Activated CD4-positive, CD25-positive, alpha-beta regulatory T cell treated with anti-CD3 and anti-CD28 coated beads, Interleukin-2, amount 50 U/mL, for 72 hours (primary cell): ENCODE data around the gene SNX8.
A peak's percentile ranks its signal among the peaks of the same experiment; 100 is the strongest.

Experiments used
- DNase-seq: peaks from one replicate; pipeline ENCODE4 v3.0.0; 2021

Gene SNX8

DNA sequence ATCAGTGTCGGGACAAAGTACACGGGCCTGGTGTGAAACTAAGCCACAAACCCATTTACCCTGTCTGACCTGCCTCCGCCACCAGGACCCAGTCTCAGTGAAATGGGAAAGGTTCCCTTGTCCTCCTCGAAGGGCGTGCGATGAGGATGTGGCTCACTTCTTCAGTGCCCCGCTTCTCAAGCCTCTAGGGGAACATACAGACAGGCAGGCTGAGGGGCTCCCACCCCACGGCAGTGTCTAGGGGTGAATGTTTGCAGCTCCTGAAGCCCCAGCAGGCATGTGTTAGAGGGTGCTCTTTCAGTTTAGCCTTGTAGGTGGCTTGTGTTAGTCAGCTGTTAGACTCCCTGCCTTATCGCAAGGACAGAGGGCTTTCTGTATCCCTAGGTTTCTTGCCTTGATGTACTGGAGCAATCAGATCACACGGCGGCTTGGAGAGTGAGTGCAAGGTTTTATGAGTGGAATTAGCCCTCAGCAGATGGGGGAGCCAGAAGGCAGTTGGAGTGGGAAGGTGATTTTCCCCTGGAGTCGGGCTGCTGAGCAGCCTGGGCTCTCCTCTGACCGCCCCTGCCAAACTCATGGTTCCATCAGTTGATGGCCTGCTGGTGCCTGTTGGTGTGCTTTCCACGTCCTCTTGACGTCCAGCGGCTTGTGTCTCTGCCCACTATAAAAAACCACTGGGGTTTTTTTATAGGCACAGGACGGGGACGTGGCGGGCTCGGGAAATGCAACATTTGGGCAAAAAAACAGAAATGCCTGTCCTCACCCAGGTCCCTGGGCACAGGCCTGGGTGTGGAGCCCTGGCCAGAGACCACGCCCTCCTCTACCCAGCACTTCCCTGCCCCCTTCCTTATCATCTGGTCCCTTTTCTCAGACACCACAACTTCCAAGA, 71.5 kb downstream of the SNX8 start:
- DNase-seq = peak; percentile 36

DNA sequence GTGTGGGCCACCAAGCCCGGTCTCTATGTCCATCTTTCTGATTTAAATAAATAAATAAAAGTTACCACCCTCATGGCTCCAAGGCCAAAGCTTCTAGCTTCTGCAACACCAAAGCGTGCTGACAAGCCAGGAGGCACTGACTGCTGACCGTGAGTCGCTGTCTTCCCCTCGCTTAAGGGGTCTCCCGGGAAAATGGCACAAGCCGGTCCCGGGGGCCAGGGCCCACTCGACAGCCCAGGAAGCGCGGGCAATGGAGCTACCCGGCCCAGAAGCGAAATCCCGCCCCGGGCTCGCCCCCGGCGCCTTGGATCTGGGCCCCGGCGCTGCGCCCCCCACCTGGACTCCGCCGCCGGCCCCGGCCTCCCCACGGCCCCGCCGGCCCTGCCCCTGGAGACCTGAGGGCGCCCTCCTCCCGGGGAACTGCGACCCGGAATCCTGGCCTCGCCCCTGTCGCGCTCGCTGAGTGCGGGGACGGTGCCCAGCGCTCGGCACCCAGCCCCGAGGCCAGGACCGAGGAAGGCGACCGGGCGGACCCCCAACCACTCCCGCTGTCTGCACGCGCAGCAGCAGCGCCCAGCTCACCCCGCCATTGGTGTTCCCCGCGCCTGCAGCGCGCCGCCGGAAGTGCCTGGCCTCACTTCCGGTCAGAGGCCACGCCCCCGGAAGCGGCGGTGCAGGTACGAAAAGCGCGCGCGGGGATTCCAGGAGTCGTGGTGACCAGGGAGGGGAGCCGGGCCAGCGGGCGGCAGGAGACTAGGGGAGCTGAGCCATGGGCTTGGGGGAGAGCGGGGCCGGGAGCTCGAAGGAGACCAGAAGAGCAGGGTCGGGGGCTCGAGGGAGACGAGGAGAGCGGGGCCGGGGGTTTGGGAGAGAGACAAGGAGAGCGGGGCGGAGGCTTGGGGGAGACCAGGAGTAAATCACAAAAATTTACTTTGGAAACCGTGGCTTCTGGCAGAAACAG, 72.4 kb downstream of the SNX8 start, which contains the start of the genes MRM2 and NUDT1:
MRM2 (minus strand) TSS at position 626 of the 961 bp plus-strand sequence; CDS start at position 590, 36 bp downstream.
NUDT1 (plus strand) TSS at position 647 of the 961 bp plus-strand sequence. CDS start 2,349 bp downstream, outside the sequence.
- DNase-seq = peak; percentile 88

DNA sequence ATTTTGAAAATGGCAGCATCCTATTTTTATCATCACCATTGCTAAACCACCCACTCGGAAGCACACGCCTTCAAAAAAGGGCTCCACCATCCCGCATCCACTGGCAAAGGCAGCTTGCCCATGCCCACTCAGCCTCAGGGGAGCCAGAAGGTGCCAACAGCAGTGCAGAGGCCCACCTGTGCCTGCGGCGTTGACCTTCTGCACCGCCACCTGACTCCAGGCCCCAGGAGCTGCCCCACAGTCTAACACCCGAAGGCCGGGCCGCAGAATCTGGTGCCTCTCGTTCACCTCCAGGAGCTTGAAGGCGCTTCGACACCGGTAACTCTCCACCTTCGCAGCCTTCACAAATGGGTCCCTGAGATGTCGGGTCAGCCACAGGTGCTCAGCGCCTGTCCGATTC, 75.0 kb downstream of the SNX8 start:
- no peak for DNase-seq

DNA sequence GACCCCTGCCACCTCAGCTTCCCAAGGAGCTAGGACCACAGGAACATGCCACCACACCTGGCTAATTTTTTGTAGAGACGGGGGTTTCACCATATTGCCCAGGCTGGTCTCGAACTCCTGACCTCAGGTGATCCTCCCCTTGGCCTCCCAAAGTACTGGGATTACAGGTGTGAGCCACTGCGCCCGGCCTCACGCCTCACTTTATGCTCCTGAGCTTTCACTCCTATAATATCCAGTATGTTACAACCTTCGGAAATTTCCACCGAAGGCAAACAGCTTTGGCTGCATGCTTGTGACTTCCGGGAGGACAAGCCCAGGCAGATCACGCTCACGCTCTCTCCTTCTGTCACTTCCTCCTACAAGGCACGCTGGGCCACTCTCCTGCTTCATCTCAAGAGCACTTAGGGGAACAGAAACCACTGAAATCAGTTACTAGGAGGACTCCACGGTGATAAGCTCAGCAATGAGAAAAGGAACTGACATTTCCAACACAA, 77.1 kb downstream of the SNX8 start:
- DNase-seq = no peak

DNA sequence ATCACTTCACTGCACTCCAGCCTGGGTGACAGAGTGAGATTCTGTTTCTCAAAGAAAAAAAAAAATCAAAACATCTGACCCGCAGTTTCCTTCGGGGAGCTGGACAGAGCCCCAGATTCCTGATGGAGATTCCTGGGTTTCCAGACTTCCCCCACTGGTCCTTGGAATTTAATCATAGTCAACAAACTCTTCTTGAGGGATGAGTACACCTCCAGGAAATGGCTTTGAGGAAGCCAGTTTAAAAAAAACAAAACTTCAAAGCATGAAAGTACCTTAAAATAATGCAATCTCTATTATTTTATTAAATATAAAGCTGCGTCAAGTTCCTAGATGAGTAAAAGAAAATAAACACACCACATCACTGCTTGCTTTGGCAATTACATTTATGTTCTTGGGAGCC, 80.3 kb downstream of the SNX8 start:
- DNase-seq = no peak

DNA sequence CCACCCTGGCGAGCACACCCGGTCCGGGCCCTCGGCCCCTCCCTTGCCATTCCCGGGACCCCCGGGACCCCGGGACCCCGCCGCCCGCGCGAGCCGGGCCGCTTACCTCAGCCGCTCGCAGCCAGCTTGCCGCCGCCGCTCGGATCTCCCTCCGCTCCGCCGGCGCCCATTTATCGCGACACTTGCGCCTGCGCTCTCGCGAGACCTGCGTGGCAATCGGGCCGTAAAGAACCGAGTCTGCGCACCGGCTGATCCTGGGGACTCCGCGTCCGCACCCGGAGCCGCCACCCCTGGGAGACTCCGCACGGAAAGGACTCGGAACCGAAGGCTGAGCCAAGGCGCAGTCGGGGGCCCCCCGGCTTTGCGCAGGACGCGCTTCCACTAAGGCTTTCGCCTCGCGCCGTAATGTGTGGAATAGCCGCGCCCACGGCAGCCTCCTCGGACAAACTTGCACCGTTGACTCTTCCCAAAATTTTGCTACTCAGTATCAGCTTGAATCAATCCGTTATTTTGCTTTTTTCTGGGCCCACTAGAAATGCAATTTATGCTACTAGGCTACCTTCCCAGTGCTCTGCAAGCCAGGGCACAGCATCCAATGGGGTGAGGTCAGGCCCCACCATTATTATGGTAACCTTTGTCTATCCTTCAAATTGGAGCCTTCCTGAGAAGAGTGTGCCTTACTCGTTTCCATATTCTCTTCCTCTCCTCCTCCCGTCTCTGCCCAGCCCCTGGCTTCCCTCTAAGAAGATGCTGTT, 81.3 kb downstream of the SNX8 start, which contains the start of gene MAD1L1:
MAD1L1 (minus strand) TSS at position 180 of the 755 bp plus-strand sequence. CDS start 2,812 bp downstream, outside the sequence.
- peak; percentile 91 for DNase-seq

DNA sequence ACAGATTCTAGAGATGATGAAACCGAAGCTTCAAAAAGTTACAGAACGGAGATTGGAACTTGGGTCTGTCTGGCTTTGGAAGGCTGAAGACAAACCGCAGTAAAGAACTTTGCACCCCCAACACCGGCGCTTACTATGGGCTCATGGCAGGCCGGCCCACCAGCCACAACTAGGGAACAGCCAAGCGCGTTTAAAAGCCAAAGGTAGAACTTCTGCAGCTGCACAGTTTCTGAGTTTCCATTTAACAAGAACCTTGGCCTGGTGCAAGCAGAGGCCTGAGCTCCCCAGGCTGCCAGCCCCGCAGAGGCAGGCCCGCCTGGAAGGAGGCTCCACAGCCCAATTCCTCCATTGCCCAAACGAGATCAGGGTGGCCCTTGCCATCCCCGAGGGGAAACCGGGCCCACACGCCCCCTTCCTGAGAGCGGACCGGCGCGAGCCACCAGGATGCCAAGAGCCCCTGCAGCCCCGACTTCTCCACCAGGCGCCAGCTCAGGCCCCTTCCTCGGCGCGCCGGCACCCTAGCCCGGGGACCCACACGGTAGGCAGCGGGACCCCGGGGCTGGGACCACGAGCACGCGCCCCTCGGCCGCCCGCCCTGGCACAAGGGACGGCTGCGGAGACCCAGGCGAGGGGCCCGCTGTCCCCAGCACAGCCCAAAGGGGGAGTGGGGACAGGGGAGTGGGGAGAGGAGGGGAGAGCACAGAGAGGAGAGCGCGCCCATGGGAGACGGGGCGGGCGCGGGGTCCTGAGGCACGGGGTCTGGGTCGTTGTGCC, 82.1 kb downstream of the SNX8 start:
- DNase-seq = peak; percentile 46

DNA sequence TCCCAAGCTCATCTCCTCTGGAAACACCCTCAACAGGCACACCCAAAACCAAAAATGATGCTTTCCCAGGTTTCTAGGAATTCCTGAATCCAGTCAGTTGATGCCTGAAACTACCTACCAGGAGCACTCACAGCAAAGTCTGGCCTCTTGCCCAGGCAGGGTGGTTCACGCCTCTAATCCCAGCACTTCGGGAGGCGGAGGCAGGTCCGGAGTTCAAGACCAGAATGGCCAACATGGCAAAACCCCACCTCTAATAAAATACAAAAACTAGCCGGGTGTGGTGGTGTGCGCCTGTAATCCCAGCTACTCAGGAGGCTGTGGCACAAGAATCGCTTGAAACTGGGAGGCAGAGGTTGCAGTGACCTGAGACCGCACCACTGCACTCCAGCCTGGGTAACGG, 83.4 kb downstream of the SNX8 start:
- no peak for DNase-seq

DNA sequence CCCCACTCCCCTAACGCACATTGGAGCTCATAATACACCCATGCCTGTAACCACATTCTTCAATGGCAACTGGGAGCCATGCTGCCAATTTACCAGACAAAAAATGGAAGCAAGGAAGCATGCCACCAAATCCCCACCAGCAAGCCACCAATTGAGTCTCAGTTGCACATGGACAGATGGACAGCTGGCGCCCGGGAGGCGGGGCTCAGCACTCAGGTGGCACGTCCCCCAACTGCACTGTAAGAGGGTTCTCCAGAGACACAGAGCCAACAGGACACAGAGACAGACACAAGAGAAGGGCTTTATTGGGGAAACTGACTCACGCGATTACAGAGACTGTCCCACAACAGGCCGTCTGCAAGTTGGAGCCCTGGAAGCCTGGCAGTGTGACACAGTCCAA, 84.0 kb downstream of the SNX8 start:
- DNase-seq = no peak

DNA sequence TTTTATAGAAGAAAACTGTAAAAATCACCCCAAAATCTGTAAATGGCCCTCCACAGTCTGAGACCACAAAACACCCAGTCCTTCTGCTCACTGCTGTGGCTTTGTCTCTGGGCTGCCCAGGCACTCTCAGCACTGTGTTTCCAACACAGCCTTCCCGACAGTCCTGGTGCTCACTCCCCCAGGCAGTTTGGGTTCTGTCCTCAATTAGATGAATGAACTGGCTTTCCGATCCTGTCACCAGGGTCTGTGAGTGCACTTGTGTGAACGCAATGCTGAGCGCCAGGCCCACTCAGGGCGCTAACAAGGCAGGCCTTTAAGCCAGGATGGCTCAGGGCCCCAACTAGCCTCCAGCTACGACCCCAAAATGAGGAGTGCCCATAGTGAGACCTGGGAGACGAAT, 84.8 kb downstream of the SNX8 start:
- DNase-seq = no peak

DNA sequence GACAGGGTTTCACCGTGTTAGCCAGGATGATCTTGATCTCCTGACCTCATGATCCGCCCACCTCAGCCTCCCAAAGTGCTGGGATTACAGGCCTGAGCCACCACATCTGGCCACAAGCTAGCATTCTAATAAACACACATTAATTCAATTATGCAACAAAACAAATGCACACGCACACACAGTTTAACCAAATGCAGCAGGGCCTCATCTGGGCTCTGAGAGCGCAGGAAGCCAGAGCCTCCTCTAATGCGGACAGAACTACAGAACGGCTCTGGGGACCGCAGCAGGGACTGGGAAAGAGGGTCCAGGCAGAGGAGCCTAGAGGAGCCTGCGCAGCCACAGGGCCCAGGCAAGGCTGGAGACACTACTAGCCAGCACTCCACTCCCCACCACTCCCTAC, 85.3 kb downstream of the SNX8 start:
- DNase-seq = no peak

DNA sequence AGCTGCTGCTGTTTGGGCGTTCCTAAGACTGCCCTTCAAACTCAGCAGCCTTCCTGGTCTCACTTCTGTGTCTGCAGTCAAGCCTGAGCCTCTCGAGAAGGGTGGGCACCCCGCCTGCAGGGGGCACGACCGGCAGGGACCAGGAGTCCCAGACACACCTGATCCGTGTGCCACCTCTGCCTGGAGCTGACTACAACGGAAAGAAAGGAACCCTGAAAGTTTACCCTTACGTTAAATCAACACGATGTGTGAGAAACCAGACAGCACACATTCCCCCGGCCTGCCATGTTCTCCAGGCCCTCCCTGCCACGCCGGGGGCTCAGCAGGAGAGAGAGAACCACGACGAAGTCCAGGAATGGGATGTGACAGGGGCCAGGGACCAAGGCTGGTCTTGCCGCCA, 86.5 kb downstream of the SNX8 start:
- no peak for DNase-seq

DNA sequence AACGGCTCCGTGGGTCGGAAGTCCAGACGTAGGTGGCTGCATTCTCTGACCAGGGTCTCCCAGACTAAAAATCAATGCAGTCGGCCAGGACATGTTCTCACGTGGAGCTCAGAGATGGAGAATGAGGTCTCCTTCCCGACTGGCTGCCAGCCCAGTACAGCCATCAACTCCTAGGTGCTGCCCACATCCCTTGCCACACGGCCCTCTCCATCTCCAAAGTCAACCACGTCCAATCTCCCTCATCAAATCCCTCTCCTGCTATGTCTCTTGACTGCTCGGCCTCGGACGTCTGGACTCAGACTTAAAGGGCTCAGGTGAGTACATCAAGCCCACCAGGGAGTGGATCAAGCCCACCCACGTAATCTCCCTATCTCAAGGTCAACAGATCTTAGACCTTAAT, 88.4 kb downstream of the SNX8 start:
- DNase-seq = no peak

DNA sequence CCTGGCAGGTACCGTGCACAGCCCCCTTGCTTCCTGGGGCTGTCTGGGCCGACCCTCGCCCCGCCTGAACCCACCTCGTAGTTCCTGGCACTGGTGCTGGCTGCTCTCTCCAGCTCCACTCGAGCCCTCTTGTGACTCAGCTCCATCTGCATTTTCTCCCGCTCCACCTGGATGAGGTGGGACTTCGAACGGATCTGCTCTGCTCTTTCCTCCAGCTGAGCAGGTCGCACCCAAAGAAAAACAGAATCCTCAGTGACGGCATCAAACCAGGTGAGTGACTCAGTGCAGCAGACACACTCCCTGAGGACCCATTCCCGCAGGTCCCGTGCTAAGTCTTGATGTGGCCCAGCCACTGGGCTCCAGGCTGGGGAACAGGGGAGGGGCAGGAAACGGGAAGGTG, 88.9 kb downstream of the SNX8 start:
- no peak for DNase-seq

DNA sequence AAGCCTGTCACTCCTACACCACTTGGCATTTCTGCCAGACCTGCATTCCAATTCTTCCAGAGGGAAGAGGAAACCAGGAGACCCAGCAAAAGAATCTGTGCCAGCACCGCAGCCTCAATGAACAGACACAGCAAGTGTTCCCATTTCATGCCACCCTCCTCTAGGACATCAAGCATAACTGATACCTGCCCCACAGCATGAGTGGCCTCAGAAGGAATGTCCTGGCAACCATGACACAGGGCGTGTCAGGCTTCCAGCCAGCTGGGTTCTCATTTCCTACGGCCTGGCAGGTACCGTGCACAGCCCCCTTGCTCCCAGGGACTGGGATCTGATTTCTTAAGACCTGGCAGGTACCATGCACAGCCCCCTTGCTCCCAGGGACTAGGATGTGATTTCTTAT, 89.3 kb downstream of the SNX8 start:
- no peak for DNase-seq

DNA sequence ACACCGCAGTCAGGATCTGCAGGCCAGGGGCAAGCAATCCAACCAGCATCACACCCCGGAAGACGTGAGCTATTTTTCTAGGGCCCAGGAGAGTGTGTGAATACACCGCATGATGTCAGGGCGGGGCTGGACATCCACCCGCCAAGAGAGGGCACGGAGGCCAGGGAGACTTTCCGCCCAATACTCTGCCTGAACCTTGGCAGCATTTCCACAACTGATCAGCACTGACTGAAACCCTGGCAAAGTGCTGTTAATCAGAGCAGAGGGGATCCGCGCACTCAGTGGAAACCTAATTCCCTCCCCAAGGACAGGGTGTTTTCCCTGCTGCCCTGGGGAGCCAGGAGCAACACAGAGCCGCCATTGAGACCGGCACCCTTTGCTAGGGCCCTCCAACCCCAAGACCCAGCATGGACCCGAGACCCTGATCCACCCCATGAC, 89.7 kb downstream of the SNX8 start:
- DNase-seq = no peak

DNA sequence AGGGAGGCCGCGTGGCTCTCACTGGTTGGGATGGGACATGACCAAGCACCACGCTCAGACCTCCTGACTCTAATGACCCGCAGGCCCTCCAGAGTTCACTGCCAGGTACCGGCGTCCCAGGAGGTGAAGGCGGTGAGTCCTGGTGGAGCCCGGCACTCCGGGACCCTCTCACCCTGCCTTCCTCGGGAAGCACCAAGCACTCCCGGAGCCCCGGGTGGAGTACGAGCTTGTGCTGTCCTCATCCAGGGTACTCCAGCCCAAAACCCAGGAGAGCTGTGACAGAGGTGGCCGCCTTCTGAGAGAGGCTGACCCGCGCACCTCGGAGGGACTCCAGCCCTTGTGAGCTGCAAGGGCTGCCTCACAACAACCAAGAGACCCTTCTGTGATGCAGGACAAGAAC, 90.9 kb downstream of the SNX8 start:
- no peak for DNase-seq

DNA sequence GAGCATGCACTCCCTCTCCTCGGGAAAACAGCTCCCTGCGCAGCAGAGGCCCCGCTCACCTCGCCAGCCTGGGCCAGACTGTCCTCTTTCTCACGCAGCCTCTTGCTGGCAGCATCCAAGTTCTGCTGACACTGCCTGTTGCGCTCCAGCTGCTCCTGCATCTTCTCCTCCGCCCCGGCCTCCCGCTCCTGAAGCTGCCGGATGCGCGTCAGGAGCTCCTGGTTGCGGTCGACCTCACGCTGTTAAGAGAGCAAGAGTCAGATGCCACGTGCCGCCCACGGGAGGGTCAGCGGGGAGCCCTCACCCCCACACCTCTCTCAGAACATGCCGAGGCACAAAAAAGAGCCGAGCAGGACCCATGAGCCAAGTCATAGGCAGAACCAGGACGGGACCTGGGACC, 91.7 kb downstream of the SNX8 start:
- no peak for DNase-seq

DNA sequence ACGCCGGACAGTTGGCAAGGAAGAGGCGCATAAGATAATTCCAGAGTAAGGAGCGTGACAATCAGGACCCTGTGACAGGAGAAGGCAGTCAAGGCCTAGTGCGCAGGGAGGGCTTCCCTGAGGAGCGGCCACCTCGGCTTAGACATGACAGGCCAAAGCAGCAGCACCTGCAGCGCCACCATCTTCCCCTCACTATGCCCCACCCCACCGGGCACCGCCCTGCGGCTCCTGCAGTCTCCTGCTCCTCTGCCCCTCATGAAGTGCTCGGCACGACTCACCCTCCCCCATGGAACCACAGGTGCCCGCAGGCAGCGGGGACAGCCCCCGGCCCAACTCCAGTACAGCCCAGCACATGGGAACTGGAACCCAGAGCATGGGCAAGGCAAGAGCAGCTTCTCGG, 93.3 kb downstream of the SNX8 start:
- no peak for DNase-seq

DNA sequence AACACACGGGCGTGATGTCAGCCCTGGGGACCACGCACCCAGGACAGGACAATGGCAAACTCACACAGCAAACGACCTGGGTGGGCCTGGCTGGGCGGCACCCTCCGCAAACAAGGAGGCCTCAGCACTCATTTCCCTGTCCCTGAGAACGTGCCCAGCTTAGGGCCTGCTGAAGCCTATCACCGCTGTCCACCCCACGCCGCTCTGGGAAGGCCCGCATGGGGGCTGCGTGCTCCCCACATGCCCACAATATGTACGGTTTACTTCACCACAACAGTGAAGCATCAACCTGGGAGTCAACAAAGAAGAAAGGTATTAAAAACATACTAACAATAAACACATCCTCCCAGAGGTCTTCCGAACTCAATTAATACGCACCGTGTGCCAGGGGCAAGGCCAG, 93.7 kb downstream of the SNX8 start:
- DNase-seq = no peak

DNA sequence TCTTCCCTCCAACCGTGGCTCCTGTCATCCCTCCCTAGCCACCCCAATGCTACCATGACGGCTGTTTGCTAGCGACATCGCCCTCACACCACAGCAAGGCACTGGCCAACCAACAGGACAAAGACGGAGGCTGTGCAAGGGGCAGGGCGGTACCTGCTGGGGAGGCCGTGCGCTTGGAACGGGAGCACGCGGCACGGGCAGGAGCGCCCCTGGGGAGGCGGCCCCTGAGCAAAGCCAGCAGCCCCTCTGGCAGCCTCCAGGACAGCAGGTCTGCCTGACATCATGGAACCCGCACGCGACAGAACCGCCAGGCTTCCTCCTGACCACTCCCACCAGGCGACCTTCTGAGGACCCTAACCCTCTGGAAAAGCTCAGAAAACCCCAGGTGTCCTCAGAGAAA, 94.2 kb downstream of the SNX8 start:
- no peak for DNase-seq

DNA sequence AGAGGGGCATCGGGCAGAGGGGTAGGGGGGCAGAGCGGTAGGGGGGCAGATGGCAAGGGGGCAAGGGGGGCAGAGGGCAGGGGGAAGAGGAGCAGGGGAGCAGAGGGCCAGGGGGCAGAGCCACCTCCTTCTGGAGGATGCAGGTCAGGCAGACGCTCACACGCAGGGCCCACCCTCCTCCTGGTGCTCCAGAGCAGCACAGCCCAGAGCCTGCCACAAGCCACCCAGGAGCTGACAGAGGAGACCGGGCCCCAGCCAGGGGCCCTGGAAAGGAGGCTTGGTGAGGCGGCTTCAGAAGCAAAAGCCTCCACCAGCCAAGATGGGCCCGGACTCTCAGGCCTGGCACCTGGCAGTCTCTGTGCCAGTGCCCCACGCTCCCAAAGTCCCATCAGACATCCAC, 94.6 kb downstream of the SNX8 start:
- no peak for DNase-seq
